ENCODE data around the gene LPP.

GRCh38 chr3:188349933-188350332, 196.0 kb downstream of the LPP start:
- TF ChIP-seq POLR2A (IDR thresholded peaks at IDR 0.05) (no peak), CTCF (IDR thresholded peaks at IDR 0.05 in 4 of 5, conservative IDR thresholded peaks at IDR 0.05 in 1 of 5) (no peak)

Data from gastrocnemius medialis (tissue), 4 donors.